HCT116 (cell line): ENCODE data around the gene RFESD.

Source experiments
- CBX3 ChIP-seq: IDR thresholded peaks from 2 replicates; pipeline ENCODE4 v1.6.1; 2012; ENCODE audit warnings: low read depth
- CEBPB ChIP-seq: IDR thresholded peaks from 2 replicates; pipeline ENCODE4 v1.6.1; 2012; ENCODE audit warnings: low read depth
- EZH2 ChIP-seq: fragments of 200-600 bp; sonication (generic); IDR thresholded peaks from 2 replicates; pipeline ENCODE4 v1.6.1; 2017; ENCODE audit warnings: antibody characterized with exemption, mixed run types
- JUND ChIP-seq: IDR thresholded peaks from 2 replicates; pipeline ENCODE4 v1.6.1; 2012
- POLR2A ChIP-seq: IDR thresholded peaks from 2 replicates; pipeline ENCODE4 v1.7.0; 2011; ENCODE audit warnings: borderline replicate concordance; ENCODE audit not compliant: insufficient read depth, insufficient read length; ENCODE audit errors: extremely low read depth
- TF ChIP-seq, protein P1 (sequence below): IDR thresholded peaks from 2 replicates; pipeline ENCODE4 v1.6.1; 2012; ENCODE audit warnings: low read depth

- TF ChIP-seq CEBPB = no peak
- TF ChIP-seq, protein P1, sequence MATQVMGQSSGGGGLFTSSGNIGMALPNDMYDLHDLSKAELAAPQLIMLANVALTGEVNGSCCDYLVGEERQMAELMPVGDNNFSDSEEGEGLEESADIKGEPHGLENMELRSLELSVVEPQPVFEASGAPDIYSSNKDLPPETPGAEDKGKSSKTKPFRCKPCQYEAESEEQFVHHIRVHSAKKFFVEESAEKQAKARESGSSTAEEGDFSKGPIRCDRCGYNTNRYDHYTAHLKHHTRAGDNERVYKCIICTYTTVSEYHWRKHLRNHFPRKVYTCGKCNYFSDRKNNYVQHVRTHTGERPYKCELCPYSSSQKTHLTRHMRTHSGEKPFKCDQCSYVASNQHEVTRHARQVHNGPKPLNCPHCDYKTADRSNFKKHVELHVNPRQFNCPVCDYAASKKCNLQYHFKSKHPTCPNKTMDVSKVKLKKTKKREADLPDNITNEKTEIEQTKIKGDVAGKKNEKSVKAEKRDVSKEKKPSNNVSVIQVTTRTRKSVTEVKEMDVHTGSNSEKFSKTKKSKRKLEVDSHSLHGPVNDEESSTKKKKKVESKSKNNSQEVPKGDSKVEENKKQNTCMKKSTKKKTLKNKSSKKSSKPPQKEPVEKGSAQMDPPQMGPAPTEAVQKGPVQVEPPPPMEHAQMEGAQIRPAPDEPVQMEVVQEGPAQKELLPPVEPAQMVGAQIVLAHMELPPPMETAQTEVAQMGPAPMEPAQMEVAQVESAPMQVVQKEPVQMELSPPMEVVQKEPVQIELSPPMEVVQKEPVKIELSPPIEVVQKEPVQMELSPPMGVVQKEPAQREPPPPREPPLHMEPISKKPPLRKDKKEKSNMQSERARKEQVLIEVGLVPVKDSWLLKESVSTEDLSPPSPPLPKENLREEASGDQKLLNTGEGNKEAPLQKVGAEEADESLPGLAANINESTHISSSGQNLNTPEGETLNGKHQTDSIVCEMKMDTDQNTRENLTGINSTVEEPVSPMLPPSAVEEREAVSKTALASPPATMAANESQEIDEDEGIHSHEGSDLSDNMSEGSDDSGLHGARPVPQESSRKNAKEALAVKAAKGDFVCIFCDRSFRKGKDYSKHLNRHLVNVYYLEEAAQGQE = no peak
- no peak for TF ChIP-seq JUND
- no peak for TF ChIP-seq EZH2
- TF ChIP-seq CBX3 = no peak
- no peak for TF ChIP-seq POLR2A
Observed at GRCh38 chr5:95624368-95624767, 22.2 kb upstream of the RFESD start.
